Stimulated activated CD4-positive, alpha-beta T cell treated with anti-CD3 and anti-CD28 coated beads, Interleukin-12 subunit alpha, Interleukin-12 subunit beta, amount 100 ng/mL, for 48 hours (primary cell): Measurements from ENCODE around the gene AFTPH.

Source experiments
- DNase-seq, 3 donors: peaks; one replicate each; pipeline ENCODE4 v3.0.0-alpha.2; 2020; ENCODE audit warnings: low read depth in 2 of 3, low spot score in 1 of 3

Gene AFTPH

GRCh38 chr2:64586054-64586453, 61.9 kb downstream of the AFTPH start:
- DNase-seq, result no peak

DNA sequence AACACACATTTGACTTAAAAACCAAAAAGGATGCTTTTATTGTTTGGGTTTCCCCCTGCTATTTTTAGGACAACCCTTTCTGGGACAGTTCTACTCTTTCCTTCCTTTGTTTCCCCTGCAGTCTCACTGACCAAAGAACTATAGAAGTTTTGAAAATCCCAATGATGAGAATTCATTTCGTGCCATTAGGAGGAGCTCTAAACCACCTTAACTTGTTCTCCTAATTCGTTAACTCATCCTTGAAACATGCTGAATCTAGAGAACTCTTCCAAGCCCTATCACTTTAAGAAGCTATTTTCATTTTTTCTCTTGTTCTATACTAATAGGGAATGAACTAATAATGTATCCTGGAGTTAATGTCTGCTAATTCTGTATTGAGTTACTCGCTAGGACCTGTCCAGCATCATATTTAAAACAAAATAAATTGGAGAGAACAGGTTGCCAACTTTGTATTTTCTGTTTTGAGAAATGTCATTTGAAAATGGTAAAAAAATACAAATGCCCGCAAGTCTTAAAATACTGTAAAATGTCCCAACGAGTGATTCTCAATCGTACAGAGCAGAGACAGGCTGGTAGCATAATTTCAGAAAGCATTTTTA, 62.9 kb downstream of the AFTPH start:
- DNase-seq, result no peak

DNA sequence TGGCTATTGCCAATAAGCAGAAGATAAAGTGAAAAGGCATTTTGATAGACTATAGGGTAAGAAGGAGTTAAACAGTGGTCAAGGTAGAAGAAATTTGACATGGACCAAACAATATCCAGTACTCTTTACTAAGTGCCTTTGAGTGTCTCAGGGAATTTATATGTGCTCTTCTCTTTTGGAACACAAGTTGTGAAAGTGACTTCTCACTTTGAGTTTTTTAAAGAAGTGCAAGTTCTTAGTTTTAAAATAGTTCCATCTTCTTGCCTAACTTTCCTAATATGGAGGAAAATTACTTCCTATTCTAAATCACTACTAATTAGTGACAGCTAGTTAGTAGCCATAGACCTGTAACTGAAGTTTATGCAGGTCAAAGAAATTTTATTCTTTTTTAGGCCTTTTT, 63.4 kb downstream of the AFTPH start:
- DNase-seq, result no peak

DNA sequence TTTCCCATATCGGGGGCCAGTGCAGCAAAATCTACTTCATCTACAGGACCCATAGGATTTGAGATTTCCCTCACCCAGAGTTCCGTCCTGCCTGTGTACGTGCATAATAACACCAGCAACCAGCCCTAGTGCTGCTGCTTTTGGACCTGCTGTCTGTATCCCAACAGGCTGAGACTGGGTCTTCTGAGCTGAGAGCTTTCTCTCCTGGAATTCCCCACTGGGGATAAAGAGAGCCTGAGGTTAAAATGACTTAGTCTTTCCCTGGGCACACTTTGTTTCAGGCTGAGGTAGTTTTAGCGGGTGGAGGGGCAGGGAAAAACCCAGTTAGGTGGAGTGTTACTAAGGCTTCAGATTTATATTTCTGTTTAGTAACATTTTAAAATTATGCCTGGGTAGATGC, 67.1 kb downstream of the AFTPH start:
- no peak for DNase-seq

GRCh38 chr2:64593035-64593655, 69.0 kb downstream of the AFTPH start:
- DNase-seq, result no peak

DNA sequence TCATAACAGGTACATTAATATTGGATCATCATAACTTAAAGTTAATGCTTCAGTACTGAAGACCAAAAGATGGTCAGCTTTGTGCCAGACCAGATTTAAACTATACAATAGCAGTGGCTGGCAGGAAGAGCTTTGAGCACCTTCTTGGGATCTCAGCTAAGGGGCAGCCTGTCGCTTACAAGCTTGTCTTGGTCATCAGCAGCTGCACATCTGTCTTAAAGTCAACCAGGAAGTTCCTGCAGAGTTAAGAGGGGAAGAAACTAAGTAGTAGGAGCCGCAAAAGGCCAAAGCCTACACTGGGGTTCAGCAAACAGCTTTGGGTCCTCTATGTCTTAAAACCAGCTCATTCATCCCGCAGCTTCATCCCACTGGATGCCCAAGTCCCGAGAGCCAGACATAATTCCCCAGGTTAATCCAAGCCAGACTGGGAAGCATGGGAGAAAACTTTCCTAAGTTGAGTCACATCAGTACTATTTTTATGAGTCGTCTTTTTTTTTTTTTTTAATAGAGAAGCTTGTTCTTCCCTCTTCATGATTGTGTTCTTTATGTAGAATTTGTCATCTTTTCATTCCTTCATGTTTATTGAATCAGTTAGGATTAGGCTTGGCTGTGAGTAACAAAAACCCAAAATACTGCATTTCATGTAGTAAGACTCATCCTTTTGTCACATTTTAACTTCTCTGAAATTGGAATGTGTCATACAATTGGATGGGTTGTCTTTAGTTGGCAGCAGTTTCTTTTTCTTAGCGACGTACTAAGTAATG, 70.3 kb downstream of the AFTPH start:
- no peak for DNase-seq

DNA sequence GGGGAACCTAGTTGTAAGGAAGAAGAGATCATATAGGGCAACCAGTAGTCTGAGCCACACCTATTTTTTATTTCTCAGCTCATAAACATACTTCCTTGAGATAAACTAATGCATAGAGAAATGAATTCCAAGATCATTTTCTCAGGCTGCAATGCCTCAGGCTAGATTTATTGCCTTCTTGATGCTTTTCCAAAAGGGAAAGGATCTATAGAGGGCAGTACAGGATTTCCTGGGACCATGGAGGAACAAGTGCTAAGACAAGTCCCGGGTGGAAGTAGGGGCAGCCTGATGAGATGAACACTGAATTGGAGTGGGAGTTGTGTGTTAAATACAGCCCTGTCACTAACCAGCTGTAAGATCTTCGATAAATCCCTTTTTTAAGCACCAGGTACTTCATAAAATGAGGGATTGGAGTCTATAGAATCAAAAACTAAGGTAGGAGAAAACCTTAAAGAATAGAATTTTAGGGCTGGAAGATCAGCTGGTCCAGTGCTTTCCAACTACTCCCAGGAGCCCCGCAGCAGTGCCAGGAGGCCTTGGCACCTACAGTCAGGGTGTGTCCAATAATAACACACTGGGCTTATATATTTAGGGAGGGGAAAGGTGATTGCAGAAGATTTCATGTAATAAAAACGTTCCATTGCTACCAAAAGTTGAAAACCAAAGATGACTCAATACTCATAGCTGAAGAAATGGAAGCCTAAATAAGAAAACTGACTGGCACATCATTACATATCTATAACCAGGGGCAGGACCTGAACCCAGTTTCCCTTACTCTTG, 71.5 kb downstream of the AFTPH start:
- no peak for DNase-seq

DNA sequence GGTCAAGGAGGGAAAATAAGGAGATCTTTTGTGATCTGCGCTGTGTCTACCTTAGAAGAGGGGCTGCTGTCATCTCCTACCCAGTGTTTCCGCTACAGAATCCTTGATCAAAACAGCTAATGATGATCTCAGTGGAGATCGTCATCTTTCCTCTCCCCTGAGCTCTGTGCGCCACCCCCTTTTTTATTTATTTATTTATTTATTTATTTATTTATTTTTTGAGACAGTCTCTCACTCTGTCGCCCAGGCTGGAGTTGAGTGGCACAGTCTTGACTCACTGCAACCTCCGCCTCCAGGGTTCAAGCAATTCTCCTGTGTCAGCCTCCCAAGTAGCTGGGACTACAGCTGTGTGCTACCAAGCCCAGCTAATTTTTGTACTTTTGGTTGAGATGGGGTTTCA, 74.1 kb downstream of the AFTPH start:
- no peak for DNase-seq

DNA sequence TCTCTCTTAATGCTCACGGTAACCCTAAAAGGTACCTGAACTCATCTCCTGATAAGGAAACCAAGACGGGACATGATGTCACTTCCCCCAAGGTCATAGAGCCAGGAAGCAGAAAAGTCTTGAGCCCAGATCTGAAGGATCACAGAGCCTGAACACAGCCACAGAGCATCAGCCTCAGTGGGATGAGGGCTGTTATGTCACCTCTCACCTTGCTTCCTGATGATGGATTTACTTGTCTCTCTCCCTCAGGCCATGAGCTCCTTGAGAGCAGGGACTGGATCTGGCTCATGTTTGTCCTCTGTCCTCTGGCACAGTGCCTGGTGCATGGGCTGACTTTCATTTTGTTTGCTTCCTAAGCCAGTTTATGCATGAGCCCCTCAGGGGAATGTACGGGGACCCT, 75.3 kb downstream of the AFTPH start:
- no peak for DNase-seq

GRCh38 chr2:64601034-64601754, 77.1 kb downstream of the AFTPH start:
- DNase-seq, result no peak

- DNase-seq, result no peak
These were observed 77.8 kb downstream of the AFTPH start for GRCh38 chr2:64601785-64602391.

DNA sequence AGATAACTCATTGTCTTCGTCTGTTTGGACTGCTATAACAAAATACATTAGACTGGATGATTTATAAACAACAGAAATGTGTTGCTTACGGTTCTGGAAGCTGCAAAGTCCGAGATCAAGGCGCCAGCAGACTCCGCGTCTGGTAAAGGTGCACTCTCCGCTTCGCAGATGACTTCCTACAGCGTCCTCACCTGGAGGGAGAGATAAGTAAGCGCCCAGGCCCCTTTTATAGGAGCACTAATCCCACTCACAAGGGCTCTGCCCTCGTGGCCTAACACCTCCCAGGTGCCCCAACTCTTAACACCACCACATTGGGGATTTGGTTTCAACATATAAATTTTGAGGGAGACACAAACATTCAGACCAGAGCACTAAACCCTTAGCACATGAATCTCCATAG, 78.3 kb downstream of the AFTPH start:
- no peak for DNase-seq

- no peak for DNase-seq
These were observed 80.0 kb downstream of the AFTPH start for GRCh38 chr2:64604155-64604554.

GRCh38 chr2:64605026-64605471, 80.9 kb downstream of the AFTPH start:
- DNase-seq, result no peak

DNA sequence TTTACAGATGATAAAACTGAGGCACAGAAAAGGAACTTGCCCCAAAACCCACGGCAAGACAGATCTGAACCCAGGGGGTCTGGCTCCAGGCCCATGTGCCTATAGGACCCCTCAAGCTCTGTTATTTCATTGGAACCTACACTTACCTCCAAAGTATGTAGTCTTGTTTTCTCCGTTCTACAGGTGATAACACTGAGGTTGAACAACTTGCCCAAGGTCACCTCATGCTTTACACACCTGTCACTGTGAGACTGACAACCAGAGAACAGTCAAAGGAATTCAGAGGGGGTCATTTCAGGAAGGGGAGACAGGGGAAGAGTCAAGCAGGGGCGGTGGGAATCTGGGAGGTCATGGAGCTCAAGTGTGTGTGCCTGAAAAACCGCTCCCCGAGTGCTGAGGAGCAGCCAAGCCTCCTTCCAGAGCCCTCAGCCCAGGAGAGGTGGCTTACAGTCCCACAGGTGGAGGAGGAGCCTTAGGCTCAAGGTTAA, 81.9 kb downstream of the AFTPH start:
- no peak for DNase-seq

DNA sequence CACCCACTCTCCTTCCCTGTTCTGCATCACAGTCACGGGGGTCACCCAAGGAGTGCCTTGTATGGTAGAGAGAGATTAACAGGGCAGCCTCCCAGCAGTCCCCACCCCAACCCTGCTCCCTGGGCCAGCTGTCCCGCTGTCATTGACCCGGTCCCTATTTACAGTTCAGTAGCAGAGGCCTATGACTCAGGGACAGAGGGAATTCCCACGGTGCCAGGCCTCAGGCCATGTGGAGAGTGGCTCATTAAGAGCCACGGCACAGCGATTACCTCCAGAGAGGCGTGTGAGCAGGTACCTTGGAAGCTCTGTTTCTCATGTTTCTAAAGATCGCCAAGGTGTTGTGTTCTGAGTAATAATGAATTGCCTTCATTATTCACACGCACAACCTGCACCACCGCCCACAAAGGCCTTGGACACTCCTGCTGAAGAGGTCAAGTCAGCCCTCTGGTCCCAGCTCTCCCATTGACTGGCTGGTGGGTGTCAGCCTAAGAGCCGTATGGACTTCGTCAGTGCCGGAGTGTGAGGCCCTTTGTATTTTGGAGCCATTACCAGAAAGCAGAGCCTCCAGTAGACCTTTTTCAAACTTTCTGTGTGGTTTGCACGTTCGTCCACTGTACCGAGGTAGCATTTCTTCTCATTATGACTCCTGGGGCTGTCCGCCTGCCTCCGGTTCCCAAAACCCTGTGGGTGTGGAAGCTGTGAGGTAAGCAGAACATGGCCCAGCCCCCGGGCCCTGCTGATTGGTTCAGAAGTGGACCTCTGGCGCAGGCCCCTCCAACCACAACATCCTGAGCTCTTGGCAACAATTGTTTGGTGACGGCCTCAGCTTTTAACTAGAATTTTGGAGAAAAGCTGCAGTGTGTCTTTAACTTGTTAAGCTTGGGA, 82.6 kb downstream of the AFTPH start:
- peak; percentile 80 to 90 (median 81) for DNase-seq

DNA sequence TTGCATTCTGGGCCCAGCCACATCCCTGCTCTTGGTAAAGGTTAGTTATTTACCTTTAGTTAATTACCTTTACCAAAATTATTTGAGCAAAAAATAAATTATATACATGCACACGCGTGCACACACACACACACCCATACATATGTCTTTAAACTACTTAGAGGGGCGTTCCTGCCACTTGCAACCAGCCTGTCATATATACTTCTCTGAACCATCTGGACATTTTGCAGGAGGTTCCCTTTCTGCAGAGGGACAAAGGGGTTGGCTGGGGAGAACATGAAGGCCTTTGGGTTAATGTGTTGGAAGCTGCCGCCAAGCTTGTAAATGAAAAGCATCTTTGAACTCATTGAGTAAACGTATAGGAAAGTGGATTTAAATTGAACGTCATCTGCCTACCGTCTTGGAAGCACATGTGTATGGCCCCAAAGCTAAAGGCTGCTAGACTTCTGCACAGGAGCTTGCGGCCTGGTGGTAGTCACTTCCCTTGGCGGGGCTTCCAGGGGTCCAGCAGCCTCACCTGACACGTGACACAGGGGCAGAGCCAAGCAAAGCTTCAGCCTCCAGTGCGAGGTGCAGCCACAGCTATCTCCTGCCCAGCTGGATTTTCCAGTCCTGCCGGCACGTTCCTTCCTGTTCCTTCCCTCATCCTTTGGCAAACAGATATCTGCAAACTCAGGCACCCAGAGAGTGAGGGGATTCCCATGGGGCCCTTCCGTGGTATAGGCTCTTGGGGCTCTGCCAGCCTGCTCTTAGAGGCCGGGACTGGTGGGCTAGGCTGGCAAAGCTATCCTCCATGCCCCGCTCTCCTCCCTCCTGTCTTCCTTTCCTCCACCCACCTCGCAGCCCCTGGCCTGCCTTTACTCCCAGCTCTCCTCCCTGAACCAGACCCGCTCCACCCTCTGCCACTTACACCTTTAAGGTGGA, 83.5 kb downstream of the AFTPH start:
- DNase-seq, result no peak

DNA sequence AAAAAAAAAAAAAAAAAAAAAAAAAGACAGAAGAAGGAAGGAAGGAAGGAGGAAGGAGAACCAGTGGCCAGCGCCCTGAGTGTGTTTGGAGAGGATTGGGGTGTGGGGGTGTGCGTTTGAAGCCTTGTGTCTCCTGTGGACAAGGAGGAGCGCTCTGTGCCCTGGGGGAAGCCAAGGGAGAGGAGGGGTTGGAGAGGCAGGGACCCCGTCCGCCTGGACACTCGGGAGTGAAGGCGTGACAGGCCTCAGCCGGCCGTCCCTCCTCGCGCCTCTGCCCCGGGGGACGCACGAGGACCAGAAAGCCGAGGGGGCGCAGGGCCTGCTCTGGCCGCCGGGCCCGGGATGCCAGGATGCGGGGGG, 84.7 kb downstream of the AFTPH start:
- DNase-seq, result no peak
